HepG2 (cell line): ENCODE measurements around the gene KNG1. TPM values are rescaled to one million over a fixed set of nuclear protein-coding genes. Genes with fewer than 3 reads are reported as not detected.

ENCODE experiments used
- AHR ChIP-seq: IDR thresholded peaks from 2 replicates; pipeline ENCODE4 v1.6.1; 2018; ENCODE audit warnings: missing genetic modification reagents, missing compliant biosample characterization
- ARHGAP35 ChIP-seq: sonication (generic); formaldehyde crosslinking; IDR thresholded peaks from 2 replicates; pipeline ENCODE4 v1.9.0; 2022; ENCODE audit warnings: mild to moderate bottlenecking, inconsistent platforms, moderate library complexity, missing genetic modification reagents, borderline replicate concordance
- ATRX ChIP-seq: sonication (generic); formaldehyde crosslinking; IDR thresholded peaks from 2 replicates; pipeline ENCODE4 v1.4.0; 2020; ENCODE audit warnings: missing genetic modification reagents, borderline replicate concordance
- CBFB ChIP-seq: sonication (generic); formaldehyde crosslinking; IDR thresholded peaks from 2 replicates; pipeline ENCODE4 v1.4.0; 2020; ENCODE audit warnings: missing genetic modification reagents
- E2F1 ChIP-seq: sonication (generic); formaldehyde crosslinking; IDR thresholded peaks from 2 replicates; pipeline ENCODE4 v1.5.0; 2020; ENCODE audit warnings: missing genetic modification reagents
- ELF1 ChIP-seq: sonication (generic); formaldehyde crosslinking; IDR thresholded peaks from 2 replicates; pipeline ENCODE4 v1.4.0; 2020; ENCODE audit warnings: missing genetic modification reagents
- HOXA3 ChIP-seq: sonication (generic); formaldehyde crosslinking; IDR thresholded peaks from 2 replicates; pipeline ENCODE4 v1.5.0; 2020; ENCODE audit warnings: missing genetic modification reagents
- KIAA2018 ChIP-seq: sonication (generic); formaldehyde crosslinking; IDR thresholded peaks from 2 replicates; pipeline ENCODE4 v1.5.0; 2020; ENCODE audit warnings: mild to moderate bottlenecking, missing genetic modification reagents, borderline replicate concordance
- NFIC ChIP-seq: IDR thresholded peaks from 2 replicates; pipeline ENCODE4 v1.6.1; 2012; ENCODE audit warnings: mild to moderate bottlenecking, low read length, inconsistent platforms
- ZFP82 ChIP-seq: sonication (generic); formaldehyde crosslinking; IDR thresholded peaks from 2 replicates; pipeline ENCODE4 v1.5.1; 2020; ENCODE audit warnings: mild to moderate bottlenecking, missing genetic modification reagents, borderline replicate concordance
- ZFP90 ChIP-seq: sonication (generic); formaldehyde crosslinking; IDR thresholded peaks from 2 replicates; pipeline ENCODE4 v1.8.0; 2022; ENCODE audit warnings: missing genetic modification reagents, mild to moderate bottlenecking, inconsistent platforms, borderline replicate concordance
- ZNF577 ChIP-seq: sonication (generic); formaldehyde crosslinking; IDR thresholded peaks from 2 replicates; pipeline ENCODE4 v1.4.0; 2020; ENCODE audit warnings: mild to moderate bottlenecking, low read depth, missing genetic modification reagents, borderline replicate concordance
- polyA plus RNA-seq, 8 experiments: library from polyadenylated mRNA; depleted of rRNA in 3 of 8; stranded (reverse) in 7 of 8; unstranded in 1 of 8; fragments of >200 nt; fragmentation: Illumina TruSeq in 4 of 8; extraction: Trizol in 4 of 8; gene quantifications; 2 replicates each; pipeline versions ENCODE4 v1.2.1 to v1.2.3, GENCODE V29; 2011 to 2016; ENCODE audit warnings: low read depth in 4 of 8, missing spikeins in 1 of 8, mixed read lengths in 1 of 8; ENCODE audit not compliant: insufficient read depth in 1 of 8
- total RNA-seq, 5 experiments: library from RNA; depleted of rRNA; stranded (reverse); fragments of >200 nt; fragmentation: Illumina TruSeq; extraction: Trizol; gene quantifications; 2 replicates each; pipeline ENCODE4 v1.2.3, GENCODE V29; 2016; ENCODE audit warnings: low read depth in 1 of 5
- TF ChIP-seq, protein P1 (sequence below): sonication (generic); formaldehyde crosslinking; conservative IDR thresholded peaks from 2 replicates; pipeline ENCODE4 v1.4.0; 2020; ENCODE audit warnings: missing genetic modification reagents
- TF ChIP-seq, protein P2 (sequence below): IDR thresholded peaks from 2 replicates; pipeline ENCODE4 v1.6.1; 2016; ENCODE audit warnings: mild to moderate bottlenecking
- TF ChIP-seq, protein P3 (sequence below): sonication (generic); formaldehyde crosslinking; conservative IDR thresholded peaks from 2 replicates; pipeline ENCODE4 v1.8.0; 2022; ENCODE audit warnings: low read depth, missing genetic modification reagents

The KNG1 gene
- total and polyA plus RNA-seq, 2 of the 13 experiments (the other 11 are each of a cell fraction or from before 2014, with no cell fraction given), result 6.5 to 7.0 TPM

DNA sequence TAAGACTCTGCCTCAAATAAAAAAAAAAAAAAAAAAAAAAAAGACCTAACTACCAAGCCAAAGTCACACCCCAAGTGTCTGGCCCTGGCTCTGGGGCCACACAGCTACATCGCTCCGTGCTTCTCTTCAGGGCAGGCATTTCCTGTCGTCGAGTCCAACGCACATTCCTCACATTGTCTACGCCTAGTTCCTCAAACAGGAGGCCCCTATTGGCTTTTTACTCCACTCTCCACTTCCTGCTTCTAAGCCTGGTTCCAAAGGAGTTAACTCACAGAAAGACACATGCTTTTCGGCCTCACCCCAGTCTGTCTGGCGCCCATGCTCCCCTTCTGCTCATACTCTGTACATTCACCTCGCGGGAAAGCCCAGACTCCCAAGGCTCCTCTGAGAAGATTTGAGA, 28.8 kb downstream of the KNG1 start (continued):
- TF ChIP-seq ARHGAP35 (CRISPR knock-in tag) (no peak), ZNF577 (no peak), NFIC (no peak), CBFB (CRISPR knock-in tag) (no peak), KIAA2018 (CRISPR knock-in tag) (no peak), ZFP90 (CRISPR knock-in tag) (no peak), ATRX (CRISPR knock-in tag) (no peak), E2F1 (CRISPR knock-in tag) (no peak), HOXA3 (peak; percentile 70; the same call in 1 of the 2 replicates), ZFP82 (CRISPR knock-in tag) (no peak), AHR (CRISPR knock-in tag) (no peak), ELF1 (CRISPR knock-in tag) (peak; percentile 91)
- TF ChIP-seq, protein P1, sequence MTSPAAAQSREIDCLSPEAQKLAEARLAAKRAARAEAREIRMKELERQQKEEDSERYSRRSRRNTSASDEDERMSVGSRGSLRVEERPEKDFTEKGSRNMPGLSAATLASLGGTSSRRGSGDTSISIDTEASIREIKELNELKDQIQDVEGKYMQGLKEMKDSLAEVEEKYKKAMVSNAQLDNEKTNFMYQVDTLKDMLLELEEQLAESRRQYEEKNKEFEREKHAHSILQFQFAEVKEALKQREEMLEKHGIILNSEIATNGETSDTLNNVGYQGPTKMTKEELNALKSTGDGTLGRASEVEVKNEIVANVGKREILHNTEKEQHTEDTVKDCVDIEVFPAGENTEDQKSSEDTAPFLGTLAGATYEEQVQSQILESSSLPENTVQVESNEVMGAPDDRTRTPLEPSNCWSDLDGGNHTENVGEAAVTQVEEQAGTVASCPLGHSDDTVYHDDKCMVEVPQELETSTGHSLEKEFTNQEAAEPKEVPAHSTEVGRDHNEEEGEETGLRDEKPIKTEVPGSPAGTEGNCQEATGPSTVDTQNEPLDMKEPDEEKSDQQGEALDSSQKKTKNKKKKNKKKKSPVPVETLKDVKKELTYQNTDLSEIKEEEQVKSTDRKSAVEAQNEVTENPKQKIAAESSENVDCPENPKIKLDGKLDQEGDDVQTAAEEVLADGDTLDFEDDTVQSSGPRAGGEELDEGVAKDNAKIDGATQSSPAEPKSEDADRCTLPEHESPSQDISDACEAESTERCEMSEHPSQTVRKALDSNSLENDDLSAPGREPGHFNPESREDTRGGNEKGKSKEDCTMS (CRISPR knock-in tag), result no peak
- TF ChIP-seq, protein P2, sequence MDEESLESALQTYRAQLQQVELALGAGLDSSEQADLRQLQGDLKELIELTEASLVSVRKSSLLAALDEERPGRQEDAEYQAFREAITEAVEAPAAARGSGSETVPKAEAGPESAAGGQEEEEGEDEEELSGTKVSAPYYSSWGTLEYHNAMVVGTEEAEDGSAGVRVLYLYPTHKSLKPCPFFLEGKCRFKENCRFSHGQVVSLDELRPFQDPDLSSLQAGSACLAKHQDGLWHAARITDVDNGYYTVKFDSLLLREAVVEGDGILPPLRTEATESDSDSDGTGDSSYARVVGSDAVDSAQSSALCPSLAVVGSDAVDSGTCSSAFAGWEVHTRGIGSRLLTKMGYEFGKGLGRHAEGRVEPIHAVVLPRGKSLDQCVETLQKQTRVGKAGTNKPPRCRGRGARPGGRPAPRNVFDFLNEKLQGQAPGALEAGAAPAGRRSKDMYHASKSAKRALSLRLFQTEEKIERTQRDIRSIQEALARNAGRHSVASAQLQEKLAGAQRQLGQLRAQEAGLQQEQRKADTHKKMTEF, result peak; percentile 61
- TF ChIP-seq, protein P3, sequence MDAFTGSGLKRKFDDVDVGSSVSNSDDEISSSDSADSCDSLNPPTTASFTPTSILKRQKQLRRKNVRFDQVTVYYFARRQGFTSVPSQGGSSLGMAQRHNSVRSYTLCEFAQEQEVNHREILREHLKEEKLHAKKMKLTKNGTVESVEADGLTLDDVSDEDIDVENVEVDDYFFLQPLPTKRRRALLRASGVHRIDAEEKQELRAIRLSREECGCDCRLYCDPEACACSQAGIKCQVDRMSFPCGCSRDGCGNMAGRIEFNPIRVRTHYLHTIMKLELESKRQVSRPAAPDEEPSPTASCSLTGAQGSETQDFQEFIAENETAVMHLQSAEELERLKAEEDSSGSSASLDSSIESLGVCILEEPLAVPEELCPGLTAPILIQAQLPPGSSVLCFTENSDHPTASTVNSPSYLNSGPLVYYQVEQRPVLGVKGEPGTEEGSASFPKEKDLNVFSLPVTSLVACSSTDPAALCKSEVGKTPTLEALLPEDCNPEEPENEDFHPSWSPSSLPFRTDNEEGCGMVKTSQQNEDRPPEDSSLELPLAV (CRISPR knock-in tag), result no peak
